ENCODE data around the gene SLC22A5.

DNA sequence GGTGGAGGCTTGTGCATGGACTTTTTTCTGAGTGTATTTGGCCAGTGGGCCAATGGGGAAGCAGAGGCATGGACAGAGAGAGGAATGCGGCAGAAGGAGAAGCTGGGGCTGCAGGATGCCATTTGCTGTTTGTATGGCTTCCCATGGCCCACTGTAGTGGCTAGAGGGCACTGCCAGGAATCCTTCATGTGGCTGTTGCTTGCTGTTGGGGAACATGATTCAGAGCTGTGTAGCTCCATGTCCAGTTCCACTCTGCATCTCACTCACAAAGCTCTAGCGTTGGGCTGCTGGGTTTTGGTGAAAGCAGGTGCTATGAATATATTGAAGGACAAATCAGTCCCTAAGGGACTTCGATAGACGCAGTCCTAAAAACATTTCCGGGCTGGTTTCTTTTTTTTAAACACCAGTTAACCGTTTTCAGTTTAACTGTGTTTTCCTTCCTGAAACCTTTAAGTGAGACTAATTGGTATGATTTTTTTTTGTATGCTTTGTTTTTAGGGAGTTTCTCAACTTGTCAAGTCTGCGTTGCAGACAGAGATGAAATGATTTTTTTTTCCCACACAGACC lies 51.3 kb downstream of the SLC22A5 start:
- TF ChIP-seq POLR2A (IDR thresholded peaks at IDR 0.05; ENCODE audit: low read depth, low read length) (no peak), POLR2AphosphoS5 (IDR thresholded peaks at IDR 0.05; ENCODE audit: insufficient read depth, low read depth, low read length) (no peak), JUN (IDR thresholded peaks at IDR 0.05; ENCODE audit: borderline replicate concordance, insufficient read depth, insufficient read length, low read depth) (no peak), EZH2 (IDR thresholded peaks at IDR 0.05; ENCODE audit: borderline replicate concordance, low read depth, low read length, severe bottlenecking) (no peak), FOS (IDR thresholded peaks at IDR 0.05; ENCODE audit: borderline replicate concordance, insufficient read depth, low read length) (no peak), GATA2 (IDR thresholded peaks at IDR 0.05; ENCODE audit: insufficient read depth, insufficient read length, low read depth, low read length) (no peak), MYC (IDR thresholded peaks at IDR 0.05; ENCODE audit: low read depth, low read length) (no peak)
- TF ChIP-seq, protein P1, sequence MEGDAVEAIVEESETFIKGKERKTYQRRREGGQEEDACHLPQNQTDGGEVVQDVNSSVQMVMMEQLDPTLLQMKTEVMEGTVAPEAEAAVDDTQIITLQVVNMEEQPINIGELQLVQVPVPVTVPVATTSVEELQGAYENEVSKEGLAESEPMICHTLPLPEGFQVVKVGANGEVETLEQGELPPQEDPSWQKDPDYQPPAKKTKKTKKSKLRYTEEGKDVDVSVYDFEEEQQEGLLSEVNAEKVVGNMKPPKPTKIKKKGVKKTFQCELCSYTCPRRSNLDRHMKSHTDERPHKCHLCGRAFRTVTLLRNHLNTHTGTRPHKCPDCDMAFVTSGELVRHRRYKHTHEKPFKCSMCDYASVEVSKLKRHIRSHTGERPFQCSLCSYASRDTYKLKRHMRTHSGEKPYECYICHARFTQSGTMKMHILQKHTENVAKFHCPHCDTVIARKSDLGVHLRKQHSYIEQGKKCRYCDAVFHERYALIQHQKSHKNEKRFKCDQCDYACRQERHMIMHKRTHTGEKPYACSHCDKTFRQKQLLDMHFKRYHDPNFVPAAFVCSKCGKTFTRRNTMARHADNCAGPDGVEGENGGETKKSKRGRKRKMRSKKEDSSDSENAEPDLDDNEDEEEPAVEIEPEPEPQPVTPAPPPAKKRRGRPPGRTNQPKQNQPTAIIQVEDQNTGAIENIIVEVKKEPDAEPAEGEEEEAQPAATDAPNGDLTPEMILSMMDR (IDR thresholded peaks at IDR 0.05; ENCODE audit: extremely low read depth in 1 of 2, insufficient read depth in 1 of 2, low read depth in 1 of 2, low read length in 2 of 2): no peak
- TF ChIP-seq, protein P2, sequence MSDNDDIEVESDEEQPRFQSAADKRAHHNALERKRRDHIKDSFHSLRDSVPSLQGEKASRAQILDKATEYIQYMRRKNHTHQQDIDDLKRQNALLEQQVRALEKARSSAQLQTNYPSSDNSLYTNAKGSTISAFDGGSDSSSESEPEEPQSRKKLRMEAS (IDR thresholded peaks at IDR 0.05; ENCODE audit: insufficient read depth, insufficient read length): no peak
